HG02885 (cell line): ENCODE data around the gene LEFTY1.

ENCODE experiments used
- ATAC-seq: cut with Tn5 transposase; IDR thresholded peaks from one replicate; pipeline ENCODE4 v1.9.1; 2021; ENCODE audit warnings: mild to moderate bottlenecking; ENCODE audit not compliant: unreplicated experiment, poor library complexity

The LEFTY1 gene

DNA sequence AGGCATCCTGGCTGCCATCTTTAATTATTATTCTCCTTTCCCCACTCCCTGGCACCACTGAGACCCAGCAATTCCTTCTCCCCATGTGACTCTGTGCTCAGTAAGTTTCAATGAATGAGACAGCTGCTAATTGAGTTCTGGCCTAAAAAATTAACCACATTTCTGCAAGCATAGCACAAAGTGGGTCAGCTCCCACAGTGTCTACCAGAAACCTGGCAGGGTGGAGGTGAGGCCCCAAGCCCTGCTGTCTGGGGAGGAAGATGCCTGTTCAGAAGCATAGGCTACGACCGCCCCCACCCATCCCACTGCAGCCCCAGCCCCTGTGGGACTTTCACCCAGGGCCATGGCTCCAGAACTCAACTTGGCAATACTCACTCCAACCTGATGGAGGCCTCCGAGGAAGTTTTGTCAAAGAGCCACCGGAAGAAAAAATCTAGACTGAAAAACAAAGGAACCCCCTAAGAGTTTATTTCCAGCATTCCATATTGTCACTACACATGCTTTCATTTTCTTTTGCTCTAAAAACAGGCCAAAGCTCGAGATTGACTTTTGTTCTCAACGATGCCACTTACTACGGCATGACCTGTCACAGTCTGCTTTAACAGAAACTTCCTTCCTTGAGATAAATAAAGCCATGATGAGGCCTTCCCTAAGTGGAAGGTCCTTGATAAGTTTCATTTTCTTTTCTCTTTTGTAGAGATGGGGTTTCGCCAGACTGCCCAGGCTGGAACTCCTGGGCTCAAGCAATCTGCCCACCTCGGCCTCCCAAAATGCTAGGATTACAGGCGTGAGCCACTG lies 33.2 kb downstream of the LEFTY1 start:
- no peak for ATAC-seq

DNA sequence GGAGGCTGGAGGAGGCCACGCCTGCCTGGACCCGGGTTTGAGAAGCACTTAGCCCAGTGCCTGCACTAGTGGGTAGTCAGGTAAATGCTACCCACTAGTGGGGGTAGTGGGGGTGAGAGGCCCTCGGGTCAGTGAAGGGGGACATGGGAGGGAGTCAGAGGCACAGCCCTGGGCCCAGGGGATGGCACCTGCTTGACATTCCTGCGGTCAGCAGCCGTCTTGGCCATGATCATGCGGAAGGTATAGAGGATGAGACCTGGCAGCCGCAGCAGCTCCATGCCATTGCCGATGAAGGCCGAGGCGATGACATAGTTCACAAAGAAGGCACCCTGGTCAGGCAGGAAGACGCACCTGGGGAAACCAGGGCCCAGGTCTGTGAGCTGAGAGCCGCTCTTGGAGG lies 35.5 kb downstream of the LEFTY1 start:
- no peak for ATAC-seq

DNA sequence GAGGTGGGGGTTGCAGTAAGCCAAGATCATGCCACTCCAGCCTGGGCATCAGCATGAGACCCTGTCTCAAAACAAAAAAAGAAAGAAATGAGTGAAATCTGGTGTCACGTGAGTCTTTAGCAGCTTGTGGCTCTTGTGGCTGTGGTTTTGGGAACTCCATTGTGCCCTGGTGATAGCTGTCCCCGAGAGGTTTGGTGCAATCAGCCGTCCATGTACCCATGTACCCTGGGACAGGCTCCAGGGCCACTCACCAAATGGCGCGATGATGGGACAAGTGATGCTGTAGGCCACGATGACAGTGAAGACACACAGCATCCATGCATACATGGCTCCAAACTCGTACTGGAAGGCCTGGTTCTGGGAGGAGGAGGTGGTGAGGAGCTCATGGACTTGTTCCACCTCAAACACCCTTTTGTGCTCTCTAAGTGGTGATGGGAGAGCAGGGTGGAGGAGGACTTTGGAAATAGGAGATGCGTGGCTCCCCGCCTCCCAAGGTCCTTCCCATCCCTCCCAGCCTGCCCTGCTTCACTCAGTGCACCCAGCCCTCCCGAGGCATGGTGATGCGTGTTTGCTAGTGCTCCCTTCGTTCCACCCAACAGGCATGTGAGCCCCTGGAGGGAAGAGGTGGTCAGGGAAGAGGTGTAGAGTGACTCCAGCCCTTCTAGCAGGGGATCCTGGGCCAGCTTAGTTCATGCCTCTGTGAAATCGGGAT lies 36.4 kb downstream of the LEFTY1 start:
- ATAC-seq, result no peak

DNA sequence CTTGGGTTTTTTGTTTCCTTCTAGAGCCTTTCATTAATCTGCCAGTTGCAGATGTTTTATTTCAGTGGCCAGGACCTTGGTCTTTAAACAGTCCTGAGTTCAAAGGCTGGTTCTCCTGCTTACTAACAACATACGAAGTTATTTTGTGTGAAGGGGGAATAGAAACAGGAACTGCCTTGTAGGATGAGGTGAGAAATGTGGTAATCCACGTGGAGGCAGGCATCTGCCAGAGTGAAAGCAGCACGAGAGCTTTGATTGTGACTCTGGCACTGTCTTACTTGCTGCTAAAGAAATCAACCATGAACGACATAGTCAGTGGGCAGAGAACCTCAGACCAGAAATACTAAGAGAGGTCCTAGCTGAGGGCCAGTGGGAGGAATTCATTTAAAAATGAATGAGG lies 37.1 kb downstream of the LEFTY1 start:
- ATAC-seq, result peak; percentile 63

GRCh38 chr1:225850370-225850769 lies 38.6 kb downstream of the LEFTY1 start:
- no peak for ATAC-seq

DNA sequence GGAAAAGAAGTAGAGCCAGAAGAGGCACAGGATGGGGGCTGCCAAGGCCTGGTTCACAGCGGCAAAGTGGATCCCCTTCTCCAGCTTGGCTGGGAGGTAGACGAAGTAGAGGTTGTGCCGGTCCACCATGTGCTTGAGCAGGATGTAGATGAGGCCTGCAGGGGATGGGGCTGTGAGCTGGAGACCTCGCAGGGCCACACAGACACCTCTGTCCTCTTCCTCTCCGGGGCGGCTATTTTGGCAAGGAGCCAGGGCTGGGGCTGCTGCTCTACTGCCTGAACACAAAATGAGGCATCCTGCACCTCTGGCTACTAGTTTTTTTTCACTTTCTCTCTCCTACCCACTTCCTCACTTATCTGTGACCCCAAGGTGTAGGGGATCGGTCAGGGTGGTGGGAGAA lies 39.0 kb downstream of the LEFTY1 start:
- ATAC-seq, result no peak

- ATAC-seq, result peak; percentile 66
Observed at GRCh38 chr1:225848030-225848955, 40.7 kb downstream of the LEFTY1 start.

- no peak for ATAC-seq
Observed at GRCh38 chr1:225847610-225848009, 41.3 kb downstream of the LEFTY1 start.

DNA sequence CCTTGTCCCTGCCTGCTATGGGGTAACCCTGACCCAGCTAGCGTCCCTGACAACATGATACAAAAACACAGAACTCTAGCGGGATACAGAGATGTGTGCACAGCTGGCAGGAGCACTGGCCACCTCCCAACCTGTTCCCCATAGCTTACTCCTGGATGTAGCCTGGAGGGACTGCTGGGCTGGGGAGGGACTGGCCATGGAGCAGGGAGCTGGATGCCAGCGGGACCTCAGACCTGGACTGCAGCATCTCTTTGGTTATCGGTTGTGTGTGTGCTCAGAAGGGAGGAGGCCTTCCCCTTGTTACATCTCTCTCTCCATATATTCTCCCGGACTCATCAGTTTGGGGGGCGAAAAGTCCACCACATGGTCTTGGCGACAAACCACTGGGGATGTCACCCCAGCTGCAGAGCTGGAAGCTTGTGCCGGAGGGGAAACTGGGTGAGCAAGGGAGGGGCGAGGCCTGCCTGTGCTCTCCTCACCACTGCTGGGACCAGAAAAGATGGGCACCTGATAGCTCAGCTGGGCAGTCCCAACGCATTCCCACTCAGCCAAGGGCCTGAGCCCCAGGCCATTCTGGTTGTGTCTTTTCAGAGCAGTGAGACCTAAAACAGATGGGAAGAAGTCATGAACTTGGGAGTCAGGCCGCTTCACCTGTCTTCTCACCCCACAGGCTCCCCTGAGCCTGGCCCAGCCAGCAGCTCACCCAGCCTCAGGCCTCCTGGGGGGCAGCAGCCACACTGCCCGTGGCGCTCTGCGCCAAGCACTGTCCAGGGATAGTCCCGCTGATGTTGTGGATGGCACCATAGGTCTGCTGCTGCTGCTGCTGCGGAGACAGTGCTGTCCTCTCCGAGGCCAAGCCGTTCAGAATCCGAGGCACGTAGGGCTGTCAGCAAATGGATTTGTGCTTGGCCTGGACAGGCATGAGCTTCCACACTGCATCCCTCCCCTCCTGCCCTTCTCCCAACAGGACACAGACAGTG lies 42.3 kb downstream of the LEFTY1 start:
- no peak for ATAC-seq

DNA sequence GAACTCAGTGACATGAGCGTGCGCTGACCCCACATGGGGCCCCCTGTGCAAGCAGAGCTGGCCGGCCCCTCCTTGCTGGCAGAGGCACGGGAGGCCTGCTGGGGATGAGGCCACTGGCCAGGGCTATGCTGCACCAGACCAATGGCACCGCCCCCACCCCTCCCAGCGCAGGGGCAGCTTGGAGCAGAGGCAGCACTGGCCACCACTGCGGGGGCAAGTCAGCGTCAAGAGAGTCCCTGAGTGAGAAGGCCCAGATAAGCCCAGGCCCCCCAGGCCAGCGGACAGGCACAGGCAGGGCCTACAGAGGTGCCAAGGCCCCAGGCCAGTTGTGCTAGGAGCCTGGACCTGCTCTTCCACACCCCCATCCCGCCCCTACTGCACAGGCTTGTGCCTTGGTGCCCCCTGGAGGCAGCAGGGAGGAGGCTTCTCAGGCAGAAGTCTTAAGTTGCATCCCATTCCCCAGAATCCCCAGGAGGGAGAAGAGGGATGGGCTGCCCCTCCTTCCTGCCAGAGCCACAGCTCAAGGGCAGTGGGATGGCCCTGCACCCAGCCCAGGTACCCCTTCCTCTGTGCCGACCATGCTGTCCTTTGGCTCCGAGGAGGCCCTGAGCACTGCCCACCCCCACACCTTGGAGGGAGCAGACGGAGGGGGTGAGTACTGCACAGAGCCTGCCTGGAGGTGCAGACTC lies 43.2 kb downstream of the LEFTY1 start:
- no peak for ATAC-seq

DNA sequence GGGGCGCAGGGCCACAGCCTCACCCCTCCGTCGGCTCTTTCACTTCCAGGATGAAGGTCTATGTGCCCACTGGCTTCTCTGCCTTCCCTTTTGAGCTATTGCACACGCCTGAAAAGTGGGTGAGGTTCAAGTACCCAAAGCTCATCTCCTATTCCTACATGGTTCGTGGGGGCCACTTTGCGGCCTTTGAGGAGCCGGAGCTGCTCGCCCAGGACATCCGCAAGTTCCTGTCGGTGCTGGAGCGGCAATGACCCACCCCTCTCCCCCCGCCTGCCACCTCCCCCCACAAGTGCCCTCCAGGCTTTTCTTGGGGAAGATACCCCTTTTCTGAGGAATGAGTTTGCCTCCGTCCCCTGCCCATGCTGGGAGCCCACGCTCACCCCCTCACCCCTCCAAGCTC lies 43.8 kb downstream of the LEFTY1 start:
- no peak for ATAC-seq

DNA sequence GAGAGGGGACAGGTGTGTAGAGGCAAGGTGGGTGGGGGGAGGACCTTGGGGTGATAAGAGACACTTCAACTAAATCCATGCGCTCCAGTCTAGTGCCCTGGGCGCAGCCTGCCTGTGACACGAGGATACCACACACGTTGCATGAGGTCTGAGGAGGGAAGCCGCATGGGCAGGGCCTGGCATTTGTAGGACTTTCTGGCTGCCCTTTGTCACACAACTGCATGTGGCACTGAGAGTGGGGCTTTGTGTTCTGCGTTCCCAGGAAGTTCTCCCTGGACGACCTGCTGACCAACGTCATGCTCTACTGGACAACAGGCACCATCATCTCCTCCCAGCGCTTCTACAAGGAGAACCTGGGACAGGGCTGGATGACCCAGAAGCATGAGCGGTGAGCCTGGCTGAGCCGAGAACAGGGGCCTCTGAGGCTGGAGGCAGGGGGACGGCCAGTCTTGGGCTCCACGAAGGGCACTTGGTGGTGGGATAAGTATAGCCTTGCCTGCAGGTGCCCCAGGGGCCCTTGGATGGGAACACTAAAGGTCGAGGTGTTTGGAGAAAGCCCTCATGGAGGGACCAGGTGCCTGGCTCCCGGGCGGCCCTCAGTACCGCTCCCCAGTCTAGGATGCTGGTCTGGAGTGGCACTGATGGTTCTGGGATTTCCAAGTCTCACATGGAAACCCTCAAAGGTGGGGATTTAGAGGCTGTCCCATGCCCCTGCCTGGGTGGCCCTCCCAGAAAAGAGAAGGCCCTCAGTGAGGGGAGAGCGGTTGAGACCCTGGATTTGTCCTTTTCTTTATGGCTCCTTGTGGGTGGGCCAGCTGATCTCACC lies 44.5 kb downstream of the LEFTY1 start:
- no peak for ATAC-seq

- no peak for ATAC-seq
Observed at GRCh38 chr1:225843426-225843795, 45.5 kb downstream of the LEFTY1 start.

GRCh38 chr1:225842788-225843425 lies 46.0 kb downstream of the LEFTY1 start:
- no peak for ATAC-seq

DNA sequence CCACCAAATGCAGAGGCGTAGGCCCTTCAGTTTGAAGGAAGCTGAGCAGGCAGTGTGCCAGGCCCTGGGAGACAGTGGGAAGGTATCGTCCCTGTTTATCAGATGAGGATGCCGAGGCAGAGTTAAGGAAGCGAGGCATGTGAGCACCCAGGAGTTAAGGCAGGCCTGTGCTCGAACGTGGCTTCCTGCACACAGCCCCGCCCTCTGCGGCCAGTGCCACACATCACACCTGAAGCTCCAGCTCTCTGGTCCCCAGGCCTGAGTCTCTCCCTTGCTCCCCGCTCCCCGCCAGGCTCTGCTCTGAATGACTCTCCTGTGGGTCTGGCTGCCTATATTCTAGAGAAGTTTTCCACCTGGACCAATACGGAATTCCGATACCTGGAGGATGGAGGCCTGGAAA lies 46.9 kb downstream of the LEFTY1 start:
- ATAC-seq, result no peak

GRCh38 chr1:225840713-225841112 lies 48.2 kb downstream of the LEFTY1 start:
- no peak for ATAC-seq

DNA sequence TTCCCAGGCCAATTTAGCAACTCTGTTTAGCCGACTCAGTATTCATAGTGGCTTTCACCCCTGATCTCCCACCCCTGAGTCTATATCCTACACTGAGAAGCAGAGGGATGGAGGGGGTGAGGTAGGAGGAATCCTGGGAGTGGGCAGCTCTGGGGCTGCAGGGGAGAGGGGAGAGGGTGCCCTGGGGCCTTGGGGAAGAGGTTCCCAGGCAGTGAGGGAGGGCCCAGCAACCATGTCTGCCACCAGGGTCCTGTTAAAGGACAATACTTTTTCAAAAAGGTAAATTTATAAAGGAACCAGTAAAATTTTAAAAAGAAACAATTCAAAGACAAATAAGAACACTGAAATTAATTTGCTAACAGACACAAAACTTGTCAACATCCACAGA lies 48.7 kb downstream of the LEFTY1 start:
- no peak for ATAC-seq

GRCh38 chr1:225838793-225839192 lies 50.2 kb downstream of the LEFTY1 start:
- no peak for ATAC-seq
